ENCODE data around the gene MPHOSPH8. TPM values are rescaled to one million over a fixed set of nuclear protein-coding genes. Genes with fewer than 3 reads are reported as not detected.

MPHOSPH8 gene
- total RNA-seq, 4 donors from 2014 or later, result 8.0 to 15.5 (median 13.4) TPM

DNA sequence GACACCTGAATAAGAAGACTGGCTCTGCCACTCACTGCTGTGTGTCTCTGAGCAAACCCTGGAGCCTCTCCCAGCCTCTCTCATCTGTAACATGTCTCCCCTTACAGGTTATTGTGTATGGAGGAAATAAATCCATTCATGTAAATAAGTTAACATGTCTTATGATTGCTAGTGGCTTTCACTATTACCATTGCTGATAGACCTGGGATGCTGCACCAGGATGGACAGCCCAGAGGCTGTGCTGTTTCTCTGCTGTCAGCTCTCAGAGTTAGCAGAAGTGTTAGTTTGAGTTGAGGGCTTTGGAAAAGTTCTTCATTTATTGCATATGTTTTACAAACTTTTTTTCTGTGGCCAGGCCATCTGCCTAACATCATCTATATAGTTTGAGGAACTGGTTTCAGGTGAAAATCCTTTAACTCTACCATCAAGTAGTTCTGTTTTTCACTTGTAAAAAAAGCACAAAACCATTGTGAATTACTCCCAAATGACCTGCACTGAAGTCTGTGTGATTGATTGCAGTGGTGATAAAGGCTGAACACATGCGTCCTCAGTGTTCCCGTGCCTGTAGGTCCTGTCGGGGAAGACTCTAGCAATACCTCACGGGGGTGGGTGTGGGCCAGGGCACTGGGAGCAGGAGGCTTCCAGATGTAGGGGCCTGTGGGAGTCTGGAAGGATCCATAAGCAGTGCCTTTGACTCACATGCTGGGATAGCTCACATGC lies 24.6 kb downstream of the MPHOSPH8 start:
- TF ChIP-seq, protein P1, sequence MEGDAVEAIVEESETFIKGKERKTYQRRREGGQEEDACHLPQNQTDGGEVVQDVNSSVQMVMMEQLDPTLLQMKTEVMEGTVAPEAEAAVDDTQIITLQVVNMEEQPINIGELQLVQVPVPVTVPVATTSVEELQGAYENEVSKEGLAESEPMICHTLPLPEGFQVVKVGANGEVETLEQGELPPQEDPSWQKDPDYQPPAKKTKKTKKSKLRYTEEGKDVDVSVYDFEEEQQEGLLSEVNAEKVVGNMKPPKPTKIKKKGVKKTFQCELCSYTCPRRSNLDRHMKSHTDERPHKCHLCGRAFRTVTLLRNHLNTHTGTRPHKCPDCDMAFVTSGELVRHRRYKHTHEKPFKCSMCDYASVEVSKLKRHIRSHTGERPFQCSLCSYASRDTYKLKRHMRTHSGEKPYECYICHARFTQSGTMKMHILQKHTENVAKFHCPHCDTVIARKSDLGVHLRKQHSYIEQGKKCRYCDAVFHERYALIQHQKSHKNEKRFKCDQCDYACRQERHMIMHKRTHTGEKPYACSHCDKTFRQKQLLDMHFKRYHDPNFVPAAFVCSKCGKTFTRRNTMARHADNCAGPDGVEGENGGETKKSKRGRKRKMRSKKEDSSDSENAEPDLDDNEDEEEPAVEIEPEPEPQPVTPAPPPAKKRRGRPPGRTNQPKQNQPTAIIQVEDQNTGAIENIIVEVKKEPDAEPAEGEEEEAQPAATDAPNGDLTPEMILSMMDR (IDR thresholded peaks at IDR 0.05 in 4 of 5, conservative IDR thresholded peaks at IDR 0.05 in 1 of 5), result no peak
- no peak for TF ChIP-seq POLR2A (IDR thresholded peaks at IDR 0.05)
- H3K4me3 ChIP-seq, result no peak overlapping the region
- H3K27ac ChIP-seq, result no peak overlapping the region
- no peaks in the 10 kb centered on the region for H3K27me3 ChIP-seq
- intact Hi-C loops (cut with DNase I; ENCODE audit: low total_unique reads), result no loop called here
- no peak for ATAC-seq
- no peaks in the 10 kb centered on the region for H3K9me3 ChIP-seq
- DNase-seq, result no peak
- no peaks in the 10 kb centered on the region for H3K4me1 ChIP-seq
- in situ Hi-C loops (cut with MboI; ENCODE audit: low sequenced_read_pairs in 4 of 4), result no loop called here
- H3K36me3 ChIP-seq, result peaks cover 0 to 42% of the 10 kb centered on the region in 2 donors

DNA sequence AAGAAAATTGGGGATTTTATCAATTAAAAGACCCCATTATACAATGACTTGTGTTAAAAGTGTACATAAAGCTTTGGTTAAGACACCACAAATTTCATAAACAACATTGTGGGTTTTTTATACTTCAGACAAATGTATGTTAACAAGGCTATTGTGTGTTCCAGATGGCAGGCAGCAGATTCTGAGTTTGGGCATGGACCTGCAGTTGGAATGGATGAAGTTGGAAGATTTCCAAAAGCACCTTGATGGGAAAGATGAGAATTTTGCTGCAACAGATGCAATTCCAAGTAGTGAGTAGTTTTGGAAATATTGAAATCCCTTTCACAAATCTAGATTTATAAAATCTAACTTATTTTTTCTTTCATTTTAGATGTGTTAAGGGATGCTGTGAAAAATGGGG lies 25.4 kb downstream of the MPHOSPH8 start:
- H3K4me1 ChIP-seq, result no peaks in the 10 kb centered on the region
- no peaks in the 10 kb centered on the region for H3K9me3 ChIP-seq
- TF ChIP-seq POLR2A (IDR thresholded peaks at IDR 0.05), result no peak
- TF ChIP-seq, protein P1 (IDR thresholded peaks at IDR 0.05 in 4 of 5, conservative IDR thresholded peaks at IDR 0.05 in 1 of 5), result no peak
- H3K36me3 ChIP-seq, result peaks cover 0 to 50% of the 10 kb centered on the region in 2 donors
- no peak overlapping the region for H3K27ac ChIP-seq
- no peaks in the 10 kb centered on the region for H3K27me3 ChIP-seq
- intact Hi-C loops (cut with DNase I; ENCODE audit: low total_unique reads), result no loop called here
- DNase-seq (no peak), ATAC-seq (no peak)
- H3K4me3 ChIP-seq, result no peak overlapping the region
- in situ Hi-C loops (cut with MboI; ENCODE audit: low sequenced_read_pairs in 4 of 4), result no loop called here

DNA sequence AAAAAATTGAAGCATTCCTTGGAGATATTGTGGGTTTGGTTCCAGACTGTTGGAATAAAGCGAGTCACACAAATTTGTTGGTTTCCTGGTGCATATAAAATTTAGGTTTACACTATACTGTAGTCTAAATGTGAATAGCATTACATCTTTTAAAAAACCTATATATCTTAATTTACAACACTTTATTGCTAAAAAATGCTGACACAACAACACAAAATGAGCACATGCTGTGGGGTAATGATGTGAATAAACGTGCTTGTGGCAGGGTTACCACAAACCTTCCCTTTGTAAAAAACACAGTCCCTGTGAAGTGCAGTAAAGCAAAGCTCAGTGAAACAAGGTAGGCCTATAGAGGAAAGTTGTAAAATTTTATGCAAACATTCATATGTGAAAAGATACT lies 27.7 kb downstream of the MPHOSPH8 start:
- H3K4me3 ChIP-seq, result no peak overlapping the region
- H3K27me3 ChIP-seq, result no peaks in the 10 kb centered on the region
- in situ Hi-C loops (cut with MboI; ENCODE audit: low sequenced_read_pairs in 4 of 4) (loop anchor here in 1 of 4 donors (10.0 kb wide), 1 partner anchor 64 kb away; no protein-coding TSS in a partner anchor), intact Hi-C loops (cut with DNase I; ENCODE audit: low total_unique reads) (no loop called here)
- ATAC-seq (no peak), DNase-seq (no peak)
- no peaks in the 10 kb centered on the region for H3K9me3 ChIP-seq
- H3K4me1 ChIP-seq, result no peaks in the 10 kb centered on the region
- no peak overlapping the region for H3K27ac ChIP-seq
- TF ChIP-seq, protein P1 (IDR thresholded peaks at IDR 0.05 in 4 of 5, conservative IDR thresholded peaks at IDR 0.05 in 1 of 5), result no peak
- TF ChIP-seq POLR2A (IDR thresholded peaks at IDR 0.05), result no peak
- peaks cover 0 to 67% of the 10 kb centered on the region in 2 donors for H3K36me3 ChIP-seq

DNA sequence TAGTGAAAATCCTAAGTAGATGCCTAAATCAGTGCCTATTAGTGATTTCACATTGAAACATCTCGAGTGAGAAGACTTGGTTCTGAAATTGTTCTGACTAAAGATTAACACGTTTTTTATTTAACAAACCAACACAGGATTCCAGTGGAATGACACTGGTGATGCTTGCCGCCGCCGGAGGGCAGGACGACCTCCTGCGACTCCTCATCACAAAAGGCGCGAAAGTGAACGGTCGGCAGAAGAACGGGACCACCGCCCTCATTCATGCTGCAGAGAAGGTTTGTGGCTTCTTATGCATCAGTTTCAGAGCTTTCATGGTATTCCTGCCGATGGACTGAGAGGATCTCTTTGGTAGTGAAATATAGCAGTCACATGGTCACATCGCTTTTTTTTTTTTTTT lies 28.1 kb downstream of the MPHOSPH8 start:
- in situ Hi-C loops (cut with MboI; ENCODE audit: low sequenced_read_pairs in 4 of 4), result loop anchor here in 1 of 4 donors (10.0 kb wide), 1 partner anchor 63 kb away; no protein-coding TSS in a partner anchor
- H3K36me3 ChIP-seq, result peaks cover 0 to 71% of the 10 kb centered on the region in 2 donors

More for the DNA sequence above, 28.1 kb downstream of the MPHOSPH8 start:
- DNase-seq, result no peak
- Histone ChIP-seq H3K27ac (no peak overlapping the region), H3K4me3 (no peak overlapping the region), H3K4me1 (no peaks in the 10 kb centered on the region), H3K9me3 (no peaks in the 10 kb centered on the region), H3K27me3 (no peaks in the 10 kb centered on the region)
- intact Hi-C loops (cut with DNase I; ENCODE audit: low total_unique reads), result no loop called here
- ATAC-seq, result no peak
- TF ChIP-seq, protein P1 (IDR thresholded peaks at IDR 0.05 in 4 of 5, conservative IDR thresholded peaks at IDR 0.05 in 1 of 5), result no peak
- TF ChIP-seq POLR2A (IDR thresholded peaks at IDR 0.05), result no peak

All from gastrocnemius medialis (tissue), 4 donors.